ENCODE results near the gene ABCG2. TPM values are rescaled to one million over a fixed set of nuclear protein-coding genes. Genes with fewer than 3 reads are reported as not detected.

ABCG2 gene
- 21.5 and 77.7 TPM in 2 replicates for total RNA-seq (ENCODE audit: low replicate concordance)
- long read RNA-seq, full-length matches to known transcripts: 145 of 259 reads
- long read RNA-seq, partial matches to known transcripts: 43 of 259 reads
- long read RNA-seq, other reads (novel, unspliced or antisense): 71 of 259 reads

DNA sequence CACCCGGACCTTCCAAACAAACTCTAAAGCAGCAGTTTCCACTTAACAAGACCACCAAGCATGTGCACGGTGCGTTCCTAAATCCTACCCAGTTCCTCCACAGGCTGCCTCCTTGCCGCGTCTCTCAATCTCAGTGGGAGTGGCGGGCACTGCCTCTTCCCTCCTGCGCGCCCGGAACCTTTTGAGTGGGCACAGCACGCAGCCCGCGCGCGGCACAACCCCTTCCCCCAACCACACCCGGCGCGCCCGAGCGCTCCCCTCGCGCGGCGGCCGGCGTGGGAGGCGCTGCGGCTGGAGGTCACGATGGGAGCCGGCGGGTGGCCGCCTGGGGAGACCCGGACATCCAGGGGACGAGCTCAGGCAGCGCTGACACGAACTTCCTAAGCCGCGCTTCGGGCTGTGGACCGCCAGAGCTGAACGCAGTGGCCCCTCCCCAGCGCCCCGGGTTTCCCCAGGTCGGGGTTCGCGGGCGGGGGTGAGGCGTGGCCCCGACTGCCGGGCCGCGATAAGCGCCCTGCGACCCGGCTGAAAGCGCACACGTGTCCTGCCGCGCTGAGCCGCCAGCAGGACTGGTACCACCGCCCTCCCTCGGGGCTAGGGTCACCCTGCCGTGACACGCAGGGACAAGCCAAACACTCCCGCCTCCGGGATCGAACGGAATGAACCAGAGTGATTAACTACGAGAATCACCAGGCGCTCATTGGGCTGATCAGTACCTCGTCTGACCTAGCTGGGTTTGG, at the start of gene ABCG2:
Gene ABCG2 (minus strand): TSS at position 151 of the 740 bp plus-strand sequence. CDS start 18,644 bp downstream, outside the sequence.
- Mint-ChIP-seq H3K9me3 (no peaks in the 10 kb centered on the region), H3K27ac (peak within 1 kb of the TSS; percentile 86), H3K4me1 (ENCODE audit: unreplicated experiment) (peaks cover 24% of the 10 kb centered on the region), H3K4me3 (peak within 1 kb of the TSS; percentile 88), H3K27me3 (peaks cover 21% of the 10 kb centered on the region), H3K36me3 (no peaks in the 10 kb centered on the region)
- DNase-seq (ENCODE audit: extremely low spot score, unreplicated experiment): peak; percentile 70
- TF ChIP-seq, protein P1, sequence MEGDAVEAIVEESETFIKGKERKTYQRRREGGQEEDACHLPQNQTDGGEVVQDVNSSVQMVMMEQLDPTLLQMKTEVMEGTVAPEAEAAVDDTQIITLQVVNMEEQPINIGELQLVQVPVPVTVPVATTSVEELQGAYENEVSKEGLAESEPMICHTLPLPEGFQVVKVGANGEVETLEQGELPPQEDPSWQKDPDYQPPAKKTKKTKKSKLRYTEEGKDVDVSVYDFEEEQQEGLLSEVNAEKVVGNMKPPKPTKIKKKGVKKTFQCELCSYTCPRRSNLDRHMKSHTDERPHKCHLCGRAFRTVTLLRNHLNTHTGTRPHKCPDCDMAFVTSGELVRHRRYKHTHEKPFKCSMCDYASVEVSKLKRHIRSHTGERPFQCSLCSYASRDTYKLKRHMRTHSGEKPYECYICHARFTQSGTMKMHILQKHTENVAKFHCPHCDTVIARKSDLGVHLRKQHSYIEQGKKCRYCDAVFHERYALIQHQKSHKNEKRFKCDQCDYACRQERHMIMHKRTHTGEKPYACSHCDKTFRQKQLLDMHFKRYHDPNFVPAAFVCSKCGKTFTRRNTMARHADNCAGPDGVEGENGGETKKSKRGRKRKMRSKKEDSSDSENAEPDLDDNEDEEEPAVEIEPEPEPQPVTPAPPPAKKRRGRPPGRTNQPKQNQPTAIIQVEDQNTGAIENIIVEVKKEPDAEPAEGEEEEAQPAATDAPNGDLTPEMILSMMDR (conservative IDR thresholded peaks at IDR 0.05): no peak

DNA sequence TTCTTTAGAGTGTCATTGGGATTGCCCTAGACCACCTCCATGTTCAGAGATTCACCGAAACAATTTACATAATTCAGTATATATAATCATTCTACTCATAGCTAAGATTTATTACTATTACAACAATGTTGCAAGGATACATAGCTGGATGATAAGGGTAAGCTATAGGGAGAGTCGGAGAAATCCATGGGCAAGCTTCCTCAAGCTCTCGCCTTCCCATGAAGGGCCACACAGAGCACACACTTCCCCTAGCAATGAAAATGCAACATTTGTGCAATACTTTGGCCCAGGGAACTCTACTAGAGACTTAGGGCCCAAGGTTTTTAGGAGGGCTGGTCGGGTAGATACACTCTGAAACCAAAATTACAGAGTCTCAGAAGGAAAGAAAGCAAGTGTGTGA, 49.7 kb upstream of the ABCG2 start:
- H3K9me3 Mint-ChIP-seq: no peaks in the 10 kb centered on the region
- H3K36me3 Mint-ChIP-seq: no peaks in the 10 kb centered on the region
- peaks cover 9% of the 10 kb centered on the region for H3K4me1 Mint-ChIP-seq (ENCODE audit: unreplicated experiment)
- TF ChIP-seq, protein P1 (conservative IDR thresholded peaks at IDR 0.05): no peak
- H3K27me3 Mint-ChIP-seq: peaks cover under 1% of the 10 kb centered on the region
- no peak for DNase-seq (ENCODE audit: extremely low spot score, unreplicated experiment)
- H3K27ac Mint-ChIP-seq: no peak overlapping the region
- no peak overlapping the region for H3K4me3 Mint-ChIP-seq

DNA sequence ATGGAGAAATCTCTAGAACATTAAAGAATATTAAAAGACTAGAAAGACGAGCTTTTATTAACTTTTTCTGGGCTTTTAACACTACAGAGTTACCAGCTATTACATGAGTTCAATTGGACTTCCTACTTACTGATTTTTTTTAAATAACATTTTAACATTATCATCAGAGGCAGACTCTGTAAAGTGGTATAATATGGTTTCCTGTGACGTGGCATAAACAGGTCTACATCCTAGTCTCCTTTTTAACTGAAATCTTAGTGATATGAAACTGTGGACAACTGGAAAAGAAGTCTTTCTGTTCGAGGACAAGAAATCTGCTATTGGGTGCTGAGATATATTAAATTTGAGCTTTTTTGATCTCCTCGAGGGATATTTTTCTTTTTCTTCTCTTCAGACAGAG, 48.7 kb upstream of the ABCG2 start:
- DNase-seq (ENCODE audit: extremely low spot score, unreplicated experiment): no peak
- TF ChIP-seq, protein P1 (conservative IDR thresholded peaks at IDR 0.05): no peak
- H3K27ac Mint-ChIP-seq: no peak overlapping the region
- no peaks in the 10 kb centered on the region for H3K27me3 Mint-ChIP-seq
- no peaks in the 10 kb centered on the region for H3K9me3 Mint-ChIP-seq
- peaks cover 8% of the 10 kb centered on the region for H3K4me1 Mint-ChIP-seq (ENCODE audit: unreplicated experiment)
- no peaks in the 10 kb centered on the region for H3K36me3 Mint-ChIP-seq
- H3K4me3 Mint-ChIP-seq: no peak overlapping the region

GRCh38 chr4:88204882-88205281, 46.4 kb upstream of the ABCG2 start:
- peaks cover 3% of the 10 kb centered on the region for H3K4me1 Mint-ChIP-seq (ENCODE audit: unreplicated experiment)
- H3K27me3 Mint-ChIP-seq: no peaks in the 10 kb centered on the region
- H3K36me3 Mint-ChIP-seq: no peaks in the 10 kb centered on the region
- no peaks in the 10 kb centered on the region for H3K9me3 Mint-ChIP-seq
- H3K4me3 Mint-ChIP-seq: no peak overlapping the region
- H3K27ac Mint-ChIP-seq: no peak overlapping the region
- TF ChIP-seq, protein P1 (conservative IDR thresholded peaks at IDR 0.05): no peak
- DNase-seq (ENCODE audit: extremely low spot score, unreplicated experiment): no peak

- H3K4me3 Mint-ChIP-seq: no peak overlapping the region
- no peak for DNase-seq (ENCODE audit: extremely low spot score, unreplicated experiment)
- H3K36me3 Mint-ChIP-seq: no peaks in the 10 kb centered on the region
- peaks cover 3% of the 10 kb centered on the region for H3K4me1 Mint-ChIP-seq (ENCODE audit: unreplicated experiment)
- H3K9me3 Mint-ChIP-seq: no peaks in the 10 kb centered on the region
- no peaks in the 10 kb centered on the region for H3K27me3 Mint-ChIP-seq
- TF ChIP-seq, protein P1 (conservative IDR thresholded peaks at IDR 0.05): no peak
- no peak overlapping the region for H3K27ac Mint-ChIP-seq
Observed at GRCh38 chr4:88202443-88202842, 44.0 kb upstream of the ABCG2 start.

Data from type B pancreatic cell (in vitro differentiated cells).